GM12878 (cell line): ENCODE results near the gene MAZ. TPM values are rescaled to one million over a fixed set of nuclear protein-coding genes. Genes with fewer than 3 reads are reported as not detected.

Experiments
- ATAC-seq: fragments of 200-7000 bp; cut with Tn5 transposase; 3 replicates; pipeline ENCODE4 v1.9.1; 2020; ENCODE audit warnings: mild to moderate bottlenecking, moderate library complexity
- BruUV-seq: library from RNA; stranded (reverse); fragments of 400-500 nt; replicated peaks from 2 replicates; lab custom pipeline; 2021; lab: Mats Ljungman, UMichigan
- CTCF ChIA-PET: fragments of 300-600 bp; sonication (Branson Sonifier 250); formaldehyde crosslinking; extraction: SDS; loops from one replicate; lab custom pipeline; 2021; ENCODE audit warnings: inconsistent platforms; lab: Yijun Ruan, JAX
- POLR2A ChIA-PET: fragments of 350-600 bp; formaldehyde crosslinking; extraction: SDS; loops from one replicate; lab custom pipeline; 2021; ENCODE audit warnings: inconsistent platforms; lab: Charles Lee
- RAD21 ChIA-PET: fragments of 300-600 bp; sonication (Branson Sonifier 250); formaldehyde crosslinking; loops from one replicate; lab custom pipeline; 2023; ENCODE audit warnings: antibody characterized with exemption; ENCODE audit not compliant: unreplicated experiment; lab: Charles Lee
- SMC1A ChIA-PET: fragments of 300-600 bp; sonication (Branson Sonifier 250); formaldehyde crosslinking; loops from one replicate; lab custom pipeline; 2023; ENCODE audit not compliant: unreplicated experiment, uncharacterized antibody; lab: Charles Lee
- DNase-seq: peaks from one replicate; pipeline ENCODE4 v3.0.0-alpha.2; 2011; ENCODE audit warnings: low read depth, low spot score
- FAIRE-seq: peaks from 3 replicates; lab custom pipeline; 2011; peaks lifted over from hg19 to GRCh38; lab: Jason Lieb, UNC
- H2AFZ ChIP-seq: 2 replicates; pipeline ENCODE4 v1.6.0; 2011; ENCODE audit warnings: low read depth, low read length, control low read depth; ENCODE audit not compliant: control insufficient read depth
- H3K27ac ChIP-seq: 2 replicates; pipeline ENCODE4 v1.5.1; 2011; ENCODE audit warnings: control low read depth; ENCODE audit not compliant: control insufficient read depth, insufficient read depth
- H3K27me3 ChIP-seq, 2 experiments: replicated peaks in 1 of 2; 2 replicates each; pipeline versions ENCODE4 v1.6.0 to v1.6.1; 2011; ENCODE audit warnings: low read length in 1 of 2; ENCODE audit not compliant: control insufficient read depth in 2 of 2, insufficient read depth in 2 of 2
- H3K36me3 ChIP-seq, 2 experiments: 2 replicates each; pipeline ENCODE4 v1.5.1; 2011; ENCODE audit warnings: low read length in 1 of 2; ENCODE audit not compliant: control insufficient read depth in 2 of 2, insufficient read depth in 2 of 2
- H3K4me1 ChIP-seq: 2 replicates; pipeline ENCODE4 v1.6.1; 2011; ENCODE audit warnings: mild to moderate bottlenecking, low read length, moderate library complexity, mixed read lengths; ENCODE audit not compliant: control insufficient read depth, insufficient read depth
- H3K4me2 ChIP-seq: 2 replicates; pipeline ENCODE4 v1.6.0; 2011; ENCODE audit warnings: control low read depth; ENCODE audit not compliant: control insufficient read depth, insufficient read depth
- H3K4me3 ChIP-seq: fragments of 200-600 bp; sonication (generic); 2 replicates; pipeline ENCODE4 v1.5.1; 2016
- H3K79me2 ChIP-seq: 2 replicates; pipeline ENCODE4 v1.6.0; 2011; ENCODE audit warnings: low read length; ENCODE audit not compliant: control insufficient read depth, insufficient read depth
- H3K9ac ChIP-seq: 2 replicates; pipeline ENCODE4 v1.8.0; 2011; ENCODE audit warnings: low read length, control low read depth, mixed read lengths; ENCODE audit not compliant: control insufficient read depth, insufficient read depth
- H3K9me3 ChIP-seq: replicated peaks from 3 replicates; pipeline ENCODE4 v1.5.1; 2011; ENCODE audit warnings: mild to moderate bottlenecking, low read length; ENCODE audit not compliant: control insufficient read depth, insufficient read depth
- H4K20me1 ChIP-seq: 2 replicates; pipeline ENCODE4 v1.6.0; 2011; ENCODE audit not compliant: control insufficient read depth, insufficient read depth
- BACH1 ChIP-seq: fragments of 450-650 bp; IDR thresholded peaks from 2 replicates; pipeline ENCODE4 v1.6.1; 2017; ENCODE audit warnings: mild to moderate bottlenecking, borderline replicate concordance
- CBFB ChIP-seq: IDR thresholded peaks from 2 replicates; pipeline ENCODE4 v1.6.1; 2016; ENCODE audit warnings: antibody characterized with exemption, low read depth
- CBX5 ChIP-seq: sonication (generic); IDR thresholded peaks from 2 replicates; pipeline ENCODE4 v1.6.1; 2016; ENCODE audit warnings: low read depth, moderate library complexity, mild to moderate bottlenecking, inconsistent platforms
- CREB1 ChIP-seq: IDR thresholded peaks from 2 replicates; pipeline ENCODE4 v1.6.1; 2012; ENCODE audit warnings: low read depth, mild to moderate bottlenecking, inconsistent platforms
- DPF2 ChIP-seq: fragments of 450-650 bp; IDR thresholded peaks from 2 replicates; pipeline ENCODE4 v1.6.1; 2017; ENCODE audit warnings: mild to moderate bottlenecking
- ESRRA ChIP-seq: IDR thresholded peaks from 2 replicates; pipeline ENCODE4 v1.6.1; 2012; ENCODE audit warnings: mild to moderate bottlenecking, low read length, improper control_type of control experiment
- FOXM1 ChIP-seq: IDR thresholded peaks from 2 replicates; pipeline ENCODE4 v1.6.1; 2012; ENCODE audit warnings: low read depth, mild to moderate bottlenecking, inconsistent platforms, low read length, moderate library complexity
- KDM1A ChIP-seq: fragments of 200-600 bp; sonication (generic); IDR thresholded peaks from 2 replicates; pipeline ENCODE4 v1.6.1; 2016; ENCODE audit warnings: borderline replicate concordance
- MEF2B ChIP-seq: fragments of 450-650 bp; IDR thresholded peaks from 2 replicates; pipeline ENCODE4 v1.6.1; 2018; ENCODE audit warnings: mild to moderate bottlenecking, moderate library complexity; ENCODE audit not compliant: partially characterized antibody, poor library complexity, severe bottlenecking
- MTA2 ChIP-seq: fragments of 450-650 bp; IDR thresholded peaks from 2 replicates; pipeline ENCODE4 v1.6.1; 2016; ENCODE audit warnings: low read depth, mild to moderate bottlenecking, moderate library complexity
- MTA3 ChIP-seq: IDR thresholded peaks from 2 replicates; pipeline ENCODE4 v1.6.1; 2012; ENCODE audit warnings: low read length, inconsistent platforms, borderline replicate concordance
- MXI1 ChIP-seq: fragments of 150-350 bp; IDR thresholded peaks from 2 replicates; pipeline ENCODE4 v1.6.1; 2011; ENCODE audit warnings: low read depth, mild to moderate bottlenecking, inconsistent platforms, low read length, improper control_type of control experiment
- MYC ChIP-seq: IDR thresholded peaks from 2 replicates; pipeline ENCODE4 v1.6.1; 2011; ENCODE audit warnings: mild to moderate bottlenecking, low read length, moderate library complexity, inconsistent platforms; ENCODE audit not compliant: insufficient read depth, insufficient replicate concordance, insufficient read length, severe bottlenecking
- POLR2AphosphoS2 ChIP-seq: IDR thresholded peaks from 2 replicates; pipeline ENCODE4 v1.6.1; 2011; ENCODE audit warnings: low read depth, mild to moderate bottlenecking, low read length, improper control_type of control experiment, moderate library complexity
- RCOR1 ChIP-seq: conservative IDR thresholded peaks from 2 replicates; pipeline ENCODE4 v1.6.1; 2012; ENCODE audit warnings: low read depth, low read length, improper control_type of control experiment
- SMAD5 ChIP-seq: IDR thresholded peaks from 2 replicates; pipeline ENCODE4 v1.6.1; 2016; ENCODE audit warnings: antibody characterized with exemption, low read depth
- SREBF2 ChIP-seq: IDR thresholded peaks from 2 replicates; pipeline ENCODE4 v1.6.1; 2012; ENCODE audit warnings: mild to moderate bottlenecking, low read length
- STAT3 ChIP-seq: IDR thresholded peaks from 2 replicates; pipeline ENCODE4 v1.6.1; 2011; ENCODE audit warnings: low read depth, low read length, improper control_type of control experiment
- SUPT20H ChIP-seq: IDR thresholded peaks from 2 replicates; pipeline ENCODE4 v1.6.1; 2011; ENCODE audit warnings: low read depth, mild to moderate bottlenecking, low read length, moderate library complexity, borderline replicate concordance; ENCODE audit not compliant: control insufficient read depth
- TAF1 ChIP-seq: IDR thresholded peaks from 2 replicates; pipeline ENCODE4 v1.6.1; 2011; ENCODE audit warnings: mild to moderate bottlenecking, low read depth, low read length, borderline replicate concordance
- TCF3 ChIP-seq: IDR thresholded peaks from 2 replicates; pipeline ENCODE4 v1.6.1; 2012; ENCODE audit warnings: low read depth, mild to moderate bottlenecking, low read length, borderline replicate concordance; ENCODE audit not compliant: insufficient read depth
- YY1 ChIP-seq: IDR thresholded peaks from 2 replicates; pipeline ENCODE4 v1.6.1; 2011; ENCODE audit warnings: low read depth, mild to moderate bottlenecking, low read length
- WGBS: methylation state at CpG from one replicate; pipeline ENCODE4 v1.1.6; 2016; ENCODE audit warnings: low lambda C conversion rate; ENCODE audit not compliant: insufficient replicate concordance, insufficient coverage; ENCODE audit errors: missing lambda C conversion rate; 5-methylcytosine and 5-hydroxymethylcytosine counted together
- in situ Hi-C: fragments of 300-500 bp; cut with MboI; formaldehyde crosslinking; loops from 9 replicates; pipeline ENCODE4 v1.14.3; 2018; ENCODE audit warnings: mixed read lengths
- intact Hi-C: fragments of 100-400 bp; cut with micrococcal nuclease; formaldehyde crosslinking; loops from one replicate; pipeline ENCODE4 v1.14.2; 2022; ENCODE audit not compliant: unreplicated experiment
- polyA plus RNA-seq, 11 experiments: library from polyadenylated mRNA; depleted of rRNA in 4 of 11; unstranded in 6 of 11; stranded (reverse) in 5 of 11; fragments of >200 nt; fragmentation: Nextera tagmentation in 4 of 11; fragmentation: Illumina TruSeq in 1 of 11; extraction: Ambion mirVana in 4 of 11; extraction: Trizol in 1 of 11; gene quantifications; 1 replicate in 1 of 11; 2 replicates in 10 of 11; pipeline versions ENCODE4 v1.2.1 to v1.2.3, GENCODE V29; 2011 to 2016; ENCODE audit warnings: inconsistent platforms in 2 of 11, missing spikeins in 2 of 11, low read depth in 1 of 11
- total RNA-seq, 4 experiments: library from RNA; depleted of rRNA in 3 of 4; stranded (reverse); fragments of >200 nt in 3 of 4; fragmentation: Illumina TruSeq in 1 of 4; extraction: Trizol in 1 of 4; gene quantifications; 2 replicates each; pipeline versions ENCODE4 v1.2.1 to v1.2.3, GENCODE V29; 2013 to 2021
- TF ChIP-seq, protein P1 (sequence below): fragments of 450-650 bp; IDR thresholded peaks from 2 replicates; pipeline ENCODE4 v1.6.1; 2014; ENCODE audit warnings: mild to moderate bottlenecking

Gene MAZ
- total and polyA plus RNA-seq, 10 of the 15 experiments (the other 5 are each of a cell fraction or from before 2014, with no cell fraction given) = 23.9 to 309 (median 116) TPM

DNA sequence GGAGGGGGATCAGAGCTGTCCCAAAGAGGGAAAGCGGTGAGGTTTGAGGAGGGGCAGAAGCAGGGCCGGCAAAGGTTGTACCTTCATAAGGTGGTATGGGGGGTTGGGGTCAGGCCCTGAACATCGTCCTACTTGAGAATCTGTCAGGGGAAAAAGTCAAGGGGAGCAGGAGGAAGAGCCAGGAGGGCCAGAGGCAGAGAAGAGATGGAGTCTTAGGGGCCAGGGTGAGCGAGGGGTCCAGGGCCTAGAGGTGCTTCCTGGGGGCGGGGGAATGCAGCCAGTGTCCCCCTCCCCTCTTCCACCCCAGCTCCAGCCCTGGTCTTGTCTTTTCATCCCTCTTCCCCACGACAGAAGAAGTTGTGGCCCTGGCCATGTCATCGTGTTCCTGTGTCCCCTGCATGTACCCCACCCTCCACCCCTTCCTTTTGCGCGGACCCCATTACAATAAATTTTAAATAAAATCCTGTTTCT, 4.4 kb downstream of the MAZ start (continued):
- TF ChIP-seq MEF2B = no peak

DNA sequence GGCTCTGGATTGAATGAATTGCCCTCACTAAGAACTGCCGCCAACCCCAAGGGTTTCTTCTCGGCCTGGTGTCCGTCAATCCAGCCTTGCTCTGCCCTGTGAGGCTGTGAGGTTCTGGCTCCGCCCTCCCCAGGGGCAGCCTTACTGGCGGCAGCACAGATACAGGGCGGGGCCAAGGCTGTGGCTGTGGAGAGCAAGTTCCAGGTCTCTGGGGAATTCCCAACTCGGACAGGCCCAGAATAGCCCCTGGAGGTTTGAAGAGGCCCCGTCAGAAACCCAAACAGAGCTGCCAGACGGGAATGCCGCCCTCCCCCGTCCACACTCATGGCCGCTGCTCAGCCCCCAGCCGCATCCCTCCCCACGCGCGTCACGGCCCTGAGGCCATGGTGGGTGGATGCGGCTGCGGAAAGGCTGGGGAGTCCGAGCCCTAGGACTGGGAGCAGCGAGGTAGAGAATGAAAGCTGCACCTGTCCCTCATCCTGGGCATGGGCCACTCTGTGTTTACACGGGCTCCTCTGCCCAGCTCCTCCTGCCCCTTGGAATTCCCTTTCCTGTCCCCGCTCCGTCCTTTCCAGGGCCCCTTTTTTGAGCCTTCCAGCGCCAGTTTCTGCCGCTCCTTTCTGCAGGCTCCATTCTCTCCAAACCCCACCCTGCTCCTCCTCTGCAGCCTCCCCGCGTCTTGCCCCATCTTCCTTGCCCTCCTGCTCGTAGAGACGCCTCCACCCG, 5.0 kb downstream of the MAZ start:
- intact Hi-C loops (no loop called here), in situ Hi-C loops (no loop called here)
- Histone ChIP-seq H3K27ac (no peak overlapping the region), H2AFZ (no peak overlapping the region), H3K4me3 (peak overlapping the region; percentile 85), H3K4me2 (peak overlapping the region; percentile 99), H3K79me2 (peaks cover 27% of the 10 kb centered on the region), H3K36me3 (peaks cover 7 to 13% of the 10 kb centered on the region in 2 experiments; a peak in 2 of 4 replicates), H3K27me3 (no peaks in the 10 kb centered on the region), H3K9ac (peak overlapping the region; percentile 32; the same call in 1 of the 2 replicates), H3K9me3 (no peaks in the 10 kb centered on the region), H3K4me1 (peaks cover 30% of the 10 kb centered on the region), H4K20me1 (no peaks in the 10 kb centered on the region)
- 2% methylated on average over 31 of the region's 31 CpGs for WGBS
- CTCF ChIA-PET = interaction anchor here (0.6 to 1.3 kb wide), 2 partner anchors 37 to 221 kb away, joined by 3 to 6 read pairs; no protein-coding TSS in a partner anchor
- no TSS peak for BruUV-seq
- DNase-seq (peak; percentile 72), ATAC-seq (peak; percentile 78), FAIRE-seq (peak; percentile 93)
- SMC1A ChIA-PET = interaction anchor here (1.4 to 2.1 kb wide), 3 partner anchors 11 to 79 kb away, joined by 4 to 5 read pairs (median 4); no protein-coding TSS in a partner anchor
- RAD21 ChIA-PET = interaction anchor here (1.1 kb wide), 1 partner anchor 9 kb away, joined by 3 read pairs; the partner anchor contains the start of gene MVP
- POLR2A ChIA-PET = interaction anchor here (0.5 to 1.5 kb wide), 4 partner anchors 9 to 68 kb away, joined by 3 to 7 read pairs (median 3); partner anchors contain the start of gene MVP
- TF ChIP-seq CREB1 (no peak), ESRRA (no peak), CBX5 (no peak), STAT3 (no peak), CBFB (peak; percentile 77), SREBF2 (no peak), POLR2AphosphoS2 (peak; percentile 78; the same call in 1 of the 2 replicates), FOXM1 (no peak), MXI1 (0 out of 2 replicates have a peak, but pooled peaks have one; percentile 17), SMAD5 (peak; percentile 68; the same call in 1 of the 2 replicates), BACH1 (peak; percentile 77), DPF2 (peak; percentile 57), MYC (no peak), KDM1A (no peak), MTA2 (0 out of 2 replicates have a peak, but pooled peaks have one; percentile 36), RCOR1 (no peak), MTA3 (no peak), YY1 (peak; percentile 86), TCF3 (peak; percentile 41; the same call in 1 of the 2 replicates), TAF1 (0 out of 2 replicates have a peak, but pooled peaks have one; percentile 13), SUPT20H (no peak)
- TF ChIP-seq, protein P1, sequence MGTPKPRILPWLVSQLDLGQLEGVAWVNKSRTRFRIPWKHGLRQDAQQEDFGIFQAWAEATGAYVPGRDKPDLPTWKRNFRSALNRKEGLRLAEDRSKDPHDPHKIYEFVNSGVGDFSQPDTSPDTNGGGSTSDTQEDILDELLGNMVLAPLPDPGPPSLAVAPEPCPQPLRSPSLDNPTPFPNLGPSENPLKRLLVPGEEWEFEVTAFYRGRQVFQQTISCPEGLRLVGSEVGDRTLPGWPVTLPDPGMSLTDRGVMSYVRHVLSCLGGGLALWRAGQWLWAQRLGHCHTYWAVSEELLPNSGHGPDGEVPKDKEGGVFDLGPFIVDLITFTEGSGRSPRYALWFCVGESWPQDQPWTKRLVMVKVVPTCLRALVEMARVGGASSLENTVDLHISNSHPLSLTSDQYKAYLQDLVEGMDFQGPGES = no peak
